HEK293 (cell line): ENCODE data around the gene BCOR.
A peak's percentile ranks its signal among the peaks of the same experiment; 100 is the strongest.

Experiments used
- CTCF ChIA-PET: fragments of 350-600 bp; formaldehyde crosslinking; extraction: SDS; loops from one replicate; lab custom pipeline; 2021; ENCODE audit warnings: antibody characterized with exemption; lab: Yijun Ruan, JAX
- POLR2A ChIA-PET: fragments of 300-600 bp; formaldehyde crosslinking; extraction: SDS; loops from one replicate; lab custom pipeline; 2020; ENCODE audit warnings: antibody characterized with exemption, inconsistent platforms; lab: Yijun Ruan, JAX
- H3K27ac ChIP-seq: fragments of 200-500 bp; sonication (Bioruptor generic); 2 replicates; pipeline ENCODE4 v1.5.1; 2014; ENCODE audit warnings: low read depth, low read length, control low read depth, inconsistent platforms; ENCODE audit errors: extremely low read depth
- H3K36me3 ChIP-seq, 2 experiments: fragments of 200-500 bp in 1 of 2; sonication (Bioruptor generic) in 1 of 2; 1 replicate in 1 of 2; 2 replicates in 1 of 2; pipeline ENCODE4 v1.5.1; 2014 to 2017; ENCODE audit warnings: inconsistent platforms in 2 of 2, low read length in 2 of 2; ENCODE audit not compliant: control insufficient read depth in 2 of 2, insufficient read depth in 1 of 2
- H3K4me1 ChIP-seq: fragments of 200-500 bp; sonication (Bioruptor generic); 2 replicates; pipeline ENCODE4 v1.5.1; 2014; ENCODE audit warnings: mild to moderate bottlenecking, low read length, inconsistent platforms; ENCODE audit not compliant: control insufficient read depth, insufficient read depth
- H3K4me3 ChIP-seq: 2 replicates; pipeline ENCODE4 v1.5.1; 2011; ENCODE audit warnings: low read depth, mild to moderate bottlenecking, control low read depth, low read length, moderate library complexity
- H3K9me3 ChIP-seq: fragments of 200-500 bp; sonication (Bioruptor generic); 2 replicates; pipeline ENCODE4 v1.5.1; 2014; ENCODE audit warnings: low read depth, low read length, inconsistent platforms; ENCODE audit not compliant: control insufficient read depth, insufficient read depth
- EGR2 ChIP-seq: fragments of 450-650 bp; formaldehyde crosslinking; IDR thresholded peaks from 2 replicates; pipeline ENCODE4 v1.5.1; 2016; ENCODE audit warnings: low read depth, missing biosample characterization, missing genetic modification characterization
- GLIS2 ChIP-seq: fragments of 450-650 bp; formaldehyde crosslinking; IDR thresholded peaks from 2 replicates; pipeline ENCODE4 v1.5.1; 2016; ENCODE audit warnings: missing biosample characterization, missing genetic modification characterization
- KLF10 ChIP-seq: fragments of 450-650 bp; IDR thresholded peaks from 2 replicates; pipeline ENCODE4 v1.5.1; 2018; ENCODE audit warnings: missing biosample characterization, mild to moderate bottlenecking, missing genetic modification characterization
- KLF8 ChIP-seq: fragments of 450-650 bp; formaldehyde crosslinking; IDR thresholded peaks from 2 replicates; pipeline ENCODE4 v1.5.1; 2016; ENCODE audit warnings: missing biosample characterization, missing genetic modification characterization
- OVOL3 ChIP-seq: fragments of 450-650 bp; formaldehyde crosslinking; IDR thresholded peaks from 2 replicates; pipeline ENCODE4 v1.5.1; 2016; ENCODE audit warnings: missing biosample characterization, missing genetic modification characterization
- SP3 ChIP-seq: fragments of 450-650 bp; formaldehyde crosslinking; IDR thresholded peaks from 2 replicates; pipeline ENCODE4 v1.5.1; 2016; ENCODE audit warnings: missing biosample characterization, missing genetic modification characterization
- ZBTB11 ChIP-seq: fragments of 450-650 bp; formaldehyde crosslinking; conservative IDR thresholded peaks from 2 replicates; pipeline ENCODE4 v1.5.1; 2016; ENCODE audit warnings: low read depth, missing biosample characterization, missing genetic modification characterization
- ZBTB7A ChIP-seq: fragments of 450-650 bp; formaldehyde crosslinking; IDR thresholded peaks from 2 replicates; pipeline ENCODE4 v1.5.1; 2016; ENCODE audit warnings: low read depth, missing biosample characterization, missing genetic modification characterization
- ZNF140 ChIP-seq: fragments of 450-650 bp; formaldehyde crosslinking; IDR thresholded peaks from 2 replicates; pipeline ENCODE4 v1.5.1; 2016; ENCODE audit warnings: missing biosample characterization, missing genetic modification characterization
- ZNF174 ChIP-seq: fragments of 450-650 bp; formaldehyde crosslinking; IDR thresholded peaks from 2 replicates; pipeline ENCODE4 v1.5.0; 2017; ENCODE audit warnings: missing biosample characterization, mild to moderate bottlenecking, missing genetic modification characterization
- ZNF2 ChIP-seq: fragments of 450-650 bp; formaldehyde crosslinking; IDR thresholded peaks from 2 replicates; pipeline ENCODE4 v1.5.1; 2016; ENCODE audit warnings: missing biosample characterization, missing genetic modification characterization
- ZNF221 ChIP-seq: fragments of 450-650 bp; formaldehyde crosslinking; IDR thresholded peaks from 2 replicates; pipeline ENCODE4 v1.5.1; 2017; ENCODE audit warnings: missing biosample characterization, missing genetic modification characterization, borderline replicate concordance
- ZNF24 ChIP-seq: fragments of 450-650 bp; formaldehyde crosslinking; IDR thresholded peaks from 2 replicates; pipeline ENCODE4 v1.5.1; 2016; ENCODE audit warnings: missing biosample characterization, missing genetic modification characterization
- ZNF341 ChIP-seq: fragments of 450-650 bp; formaldehyde crosslinking; IDR thresholded peaks from 2 replicates; pipeline ENCODE4; 2016; ENCODE audit warnings: low read depth, missing biosample characterization, missing genetic modification characterization
- ZNF362 ChIP-seq: fragments of 450-650 bp; formaldehyde crosslinking; IDR thresholded peaks from 2 replicates; pipeline ENCODE4 v1.5.1; 2016; ENCODE audit warnings: missing biosample characterization, missing genetic modification characterization
- ZNF449 ChIP-seq: fragments of 450-650 bp; formaldehyde crosslinking; IDR thresholded peaks from 2 replicates; pipeline ENCODE4 v1.5.1; 2017; ENCODE audit warnings: missing biosample characterization, mild to moderate bottlenecking, missing genetic modification characterization, moderate library complexity
- ZNF48 ChIP-seq: fragments of 450-650 bp; formaldehyde crosslinking; IDR thresholded peaks from 2 replicates; pipeline ENCODE4 v1.5.1; 2016; ENCODE audit warnings: missing biosample characterization, missing genetic modification characterization
- ZNF510 ChIP-seq: fragments of 450-650 bp; formaldehyde crosslinking; IDR thresholded peaks from 2 replicates; pipeline ENCODE4 v1.5.1; 2018; ENCODE audit warnings: mild to moderate bottlenecking, missing genetic modification characterization, missing biosample characterization; ENCODE audit not compliant: insufficient replicate concordance
- ZNF558 ChIP-seq: fragments of 450-650 bp; formaldehyde crosslinking; IDR thresholded peaks from 2 replicates; pipeline ENCODE4 v1.5.1; 2016; ENCODE audit warnings: missing biosample characterization, missing genetic modification characterization
- ZNF623 ChIP-seq: fragments of 450-650 bp; formaldehyde crosslinking; IDR thresholded peaks from 2 replicates; pipeline ENCODE4 v1.5.1; 2016; ENCODE audit warnings: missing biosample characterization, missing genetic modification characterization
- ZNF791 ChIP-seq: fragments of 450-650 bp; formaldehyde crosslinking; IDR thresholded peaks from 2 replicates; pipeline ENCODE4 v1.5.1; 2016; ENCODE audit warnings: missing biosample characterization, missing genetic modification characterization
- ZSCAN23 ChIP-seq: fragments of 450-650 bp; formaldehyde crosslinking; IDR thresholded peaks from 2 replicates; pipeline ENCODE4 v1.5.1; 2016; ENCODE audit warnings: missing biosample characterization, missing genetic modification characterization
- ZSCAN5A ChIP-seq: fragments of 450-650 bp; formaldehyde crosslinking; IDR thresholded peaks from 2 replicates; pipeline ENCODE4 v1.5.1; 2016; ENCODE audit warnings: missing biosample characterization, missing genetic modification characterization
- ZXDB ChIP-seq: fragments of 450-650 bp; formaldehyde crosslinking; IDR thresholded peaks from 2 replicates; pipeline ENCODE4 v1.5.1; 2016; ENCODE audit warnings: missing biosample characterization, missing genetic modification characterization
- TF ChIP-seq, protein P1 (sequence below): fragments of 450-650 bp; formaldehyde crosslinking; IDR thresholded peaks from 2 replicates; pipeline ENCODE4 v1.5.1; 2017; ENCODE audit warnings: missing biosample characterization, missing genetic modification characterization
- TF ChIP-seq, protein P2 (sequence below): fragments of 450-650 bp; formaldehyde crosslinking; IDR thresholded peaks from 2 replicates; pipeline ENCODE4 v1.5.1; 2016; ENCODE audit warnings: missing biosample characterization, missing genetic modification characterization

BCOR gene

GRCh38 chrX:40098264-40099054, 701 bp upstream of the BCOR start (continued):
- TF ChIP-seq SP3 (peak; percentile 39; the same call in 1 of the 2 replicates), OVOL3 (tag by site-specific recombination) (no peak), EGR2 (tag by site-specific recombination) (peak; percentile 8; the same call in 1 of the 2 replicates), ZNF558 (tag by site-specific recombination) (no peak), KLF10 (no peak), ZXDB (tag by site-specific recombination) (0 out of 2 replicates have a peak, but pooled peaks have one; percentile 14), ZBTB11 (tag by site-specific recombination) (peak; percentile 18; the same call in 1 of the 2 replicates), ZNF510 (no peak), KLF8 (peak; percentile 19; the same call in 1 of the 2 replicates), ZNF623 (no peak)
- TF ChIP-seq, protein P1, sequence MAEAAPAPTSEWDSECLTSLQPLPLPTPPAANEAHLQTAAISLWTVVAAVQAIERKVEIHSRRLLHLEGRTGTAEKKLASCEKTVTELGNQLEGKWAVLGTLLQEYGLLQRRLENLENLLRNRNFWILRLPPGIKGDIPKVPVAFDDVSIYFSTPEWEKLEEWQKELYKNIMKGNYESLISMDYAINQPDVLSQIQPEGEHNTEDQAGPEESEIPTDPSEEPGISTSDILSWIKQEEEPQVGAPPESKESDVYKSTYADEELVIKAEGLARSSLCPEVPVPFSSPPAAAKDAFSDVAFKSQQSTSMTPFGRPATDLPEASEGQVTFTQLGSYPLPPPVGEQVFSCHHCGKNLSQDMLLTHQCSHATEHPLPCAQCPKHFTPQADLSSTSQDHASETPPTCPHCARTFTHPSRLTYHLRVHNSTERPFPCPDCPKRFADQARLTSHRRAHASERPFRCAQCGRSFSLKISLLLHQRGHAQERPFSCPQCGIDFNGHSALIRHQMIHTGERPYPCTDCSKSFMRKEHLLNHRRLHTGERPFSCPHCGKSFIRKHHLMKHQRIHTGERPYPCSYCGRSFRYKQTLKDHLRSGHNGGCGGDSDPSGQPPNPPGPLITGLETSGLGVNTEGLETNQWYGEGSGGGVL: peak; percentile 30; the same call in 1 of the 2 replicates
- TF ChIP-seq, all 188 proteins: peak for 17

DNA sequence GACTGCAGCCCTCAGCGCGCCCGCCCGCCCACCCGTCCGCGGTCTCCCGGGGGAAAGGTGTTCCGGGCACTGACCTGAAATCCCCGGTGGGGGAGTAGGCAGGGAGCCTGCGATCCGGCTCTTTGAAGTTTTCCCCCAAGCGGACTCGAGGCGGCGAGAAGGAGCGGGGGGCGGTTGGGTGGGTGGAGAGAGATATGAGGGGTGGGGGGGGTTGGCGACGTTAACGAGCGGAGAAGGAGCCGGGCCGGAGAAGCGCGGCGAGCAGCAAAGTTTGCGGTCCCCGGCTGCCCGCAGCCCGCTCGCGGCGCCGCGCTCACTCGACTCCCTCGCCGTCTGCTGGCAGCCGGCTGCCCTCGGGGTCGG, 636 bp downstream of the BCOR start:
- Histone ChIP-seq H3K27ac (peak overlapping the region; percentile 99), H3K4me3 (peak overlapping the region; percentile 85), H3K9me3 (no peaks in the 10 kb centered on the region), H3K4me1 (peaks cover 22% of the 10 kb centered on the region), H3K36me3 (peaks cover 0 to 3% of the 10 kb centered on the region in 2 experiments; a peak in 1 of 3 replicates)
- POLR2A ChIA-PET: interaction anchor here (0.8 to 4.9 kb wide), 19 partner anchors 11 to 392 kb away, joined by 3 to 50 read pairs (median 6); no protein-coding TSS in a partner anchor
- CTCF ChIA-PET: interaction anchor here (1.0 kb wide), 1 partner anchor 56 kb away, joined by 3 read pairs; no protein-coding TSS in a partner anchor
- TF ChIP-seq ZNF791 (tag by site-specific recombination) (no peak), ZNF140 (tag by site-specific recombination) (no peak), ZNF48 (tag by site-specific recombination) (no peak), ZNF341 (tag by site-specific recombination) (no peak), ZNF362 (tag by site-specific recombination) (no peak), ZNF2 (tag by site-specific recombination) (no peak), ZNF221 (tag by site-specific recombination) (no peak), ZBTB7A (tag by site-specific recombination) (no peak), GLIS2 (tag by site-specific recombination) (no peak), ZSCAN5A (tag by site-specific recombination) (no peak), ZNF24 (no peak), ZNF449 (no peak), ZNF174 (tag by site-specific recombination) (no peak), ZSCAN23 (tag by site-specific recombination) (no peak)
- TF ChIP-seq, protein P2, sequence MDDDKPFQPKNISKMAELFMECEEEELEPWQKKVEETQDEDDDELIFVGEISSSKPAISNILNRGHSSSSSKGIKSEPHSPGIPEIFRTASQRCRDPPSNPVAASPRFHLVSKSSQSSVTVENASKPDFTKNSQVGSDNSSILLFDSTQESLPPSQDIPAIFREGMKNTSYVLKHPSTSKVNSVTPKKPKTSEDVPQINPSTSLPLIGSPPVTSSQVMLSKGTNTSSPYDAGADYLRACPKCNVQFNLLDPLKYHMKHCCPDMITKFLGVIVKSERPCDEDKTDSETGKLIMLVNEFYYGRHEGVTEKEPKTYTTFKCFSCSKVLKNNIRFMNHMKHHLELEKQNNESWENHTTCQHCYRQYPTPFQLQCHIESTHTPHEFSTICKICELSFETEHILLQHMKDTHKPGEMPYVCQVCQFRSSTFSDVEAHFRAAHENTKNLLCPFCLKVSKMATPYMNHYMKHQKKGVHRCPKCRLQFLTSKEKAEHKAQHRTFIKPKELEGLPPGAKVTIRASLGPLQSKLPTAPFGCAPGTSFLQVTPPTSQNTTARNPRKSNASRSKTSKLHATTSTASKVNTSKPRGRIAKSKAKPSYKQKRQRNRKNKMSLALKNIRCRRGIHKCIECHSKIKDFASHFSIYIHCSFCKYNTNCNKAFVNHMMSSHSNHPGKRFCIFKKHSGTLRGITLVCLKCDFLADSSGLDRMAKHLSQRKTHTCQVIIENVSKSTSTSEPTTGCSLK (tag by site-specific recombination): no peak
